GM21529 (cell line): ENCODE data around the gene SLC4A8.

Source experiments
- ATAC-seq: cut with Tn5 transposase; IDR thresholded peaks from one replicate; pipeline ENCODE4 v1.9.1; 2021; ENCODE audit not compliant: unreplicated experiment

The SLC4A8 gene

DNA sequence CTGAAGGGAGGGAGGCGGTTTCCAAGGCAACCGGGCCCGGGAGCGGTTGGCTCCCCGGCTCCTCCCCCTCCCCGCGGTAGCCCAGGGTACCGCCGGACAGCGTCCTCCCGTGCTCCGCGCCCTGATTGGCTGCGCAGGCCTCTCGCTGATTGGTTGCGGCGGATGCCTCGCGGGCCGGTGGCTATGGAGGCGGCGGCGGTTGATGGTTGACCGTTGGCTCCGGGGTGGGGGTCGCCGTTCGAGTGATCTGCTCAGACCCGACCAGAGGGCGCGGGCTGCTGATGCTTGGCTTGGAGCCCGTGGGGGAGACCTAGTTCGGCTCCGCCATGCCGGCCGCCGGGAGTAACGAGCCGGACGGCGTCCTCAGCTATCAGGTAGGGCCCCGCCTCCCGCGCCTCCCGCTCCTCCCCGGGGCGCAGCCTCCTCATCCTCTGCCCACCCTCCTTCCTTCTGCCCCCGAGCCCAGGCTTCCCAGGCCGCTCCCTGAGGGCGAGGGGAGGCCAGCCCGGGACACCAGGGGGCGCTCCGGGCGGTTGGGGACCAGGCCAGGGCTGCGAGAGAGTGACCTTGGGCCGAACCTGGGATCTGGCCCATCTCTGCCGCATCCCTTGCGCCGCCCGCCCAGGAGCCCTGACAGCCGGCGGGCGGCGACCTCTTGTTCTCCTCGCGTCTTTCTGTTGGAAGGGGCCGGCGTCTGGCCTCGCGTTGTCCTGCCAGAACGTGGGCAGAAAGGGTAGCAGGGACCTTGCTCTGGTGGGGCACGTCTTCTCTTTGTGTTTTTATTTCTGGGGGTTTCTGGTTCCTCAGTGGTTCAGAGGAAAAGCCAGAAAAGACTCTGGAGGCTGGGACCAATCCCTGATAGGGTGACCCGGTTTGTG lies at the start of gene SLC4A8:
TSS of gene SLC4A8 (plus strand) at position 170 of the 878 bp plus-strand sequence. CDS start at position 327, 157 bp downstream.
- peak; percentile 88 for ATAC-seq

- ATAC-seq = no peak
Measured at GRCh38 chr12:51374856-51375255, 49.8 kb upstream of the SLC4A8 start.

GRCh38 chr12:51377099-51377984 lies 47.3 kb upstream of the SLC4A8 start:
- ATAC-seq = no peak

DNA sequence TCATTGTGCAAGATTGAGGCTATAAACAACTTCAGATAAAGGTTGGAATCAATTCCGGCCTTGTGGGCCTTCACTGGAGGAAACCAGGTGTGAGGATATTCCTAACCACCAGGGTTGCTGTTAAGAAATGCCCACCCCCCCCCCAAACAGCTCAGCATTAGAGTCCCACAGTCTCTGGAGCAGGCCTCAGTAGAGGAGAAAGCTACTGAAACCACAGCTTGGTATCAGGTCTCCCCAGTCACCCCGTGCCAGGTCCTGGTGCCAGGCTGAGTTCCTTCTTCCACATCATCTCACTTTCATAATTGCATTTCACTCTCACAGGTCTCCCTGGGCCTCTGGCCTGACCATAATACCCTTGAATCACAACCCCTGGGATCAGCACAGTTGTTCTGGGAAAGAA lies 45.9 kb upstream of the SLC4A8 start:
- ATAC-seq = no peak

GRCh38 chr12:51379571-51379970 lies 45.1 kb upstream of the SLC4A8 start:
- ATAC-seq = no peak

DNA sequence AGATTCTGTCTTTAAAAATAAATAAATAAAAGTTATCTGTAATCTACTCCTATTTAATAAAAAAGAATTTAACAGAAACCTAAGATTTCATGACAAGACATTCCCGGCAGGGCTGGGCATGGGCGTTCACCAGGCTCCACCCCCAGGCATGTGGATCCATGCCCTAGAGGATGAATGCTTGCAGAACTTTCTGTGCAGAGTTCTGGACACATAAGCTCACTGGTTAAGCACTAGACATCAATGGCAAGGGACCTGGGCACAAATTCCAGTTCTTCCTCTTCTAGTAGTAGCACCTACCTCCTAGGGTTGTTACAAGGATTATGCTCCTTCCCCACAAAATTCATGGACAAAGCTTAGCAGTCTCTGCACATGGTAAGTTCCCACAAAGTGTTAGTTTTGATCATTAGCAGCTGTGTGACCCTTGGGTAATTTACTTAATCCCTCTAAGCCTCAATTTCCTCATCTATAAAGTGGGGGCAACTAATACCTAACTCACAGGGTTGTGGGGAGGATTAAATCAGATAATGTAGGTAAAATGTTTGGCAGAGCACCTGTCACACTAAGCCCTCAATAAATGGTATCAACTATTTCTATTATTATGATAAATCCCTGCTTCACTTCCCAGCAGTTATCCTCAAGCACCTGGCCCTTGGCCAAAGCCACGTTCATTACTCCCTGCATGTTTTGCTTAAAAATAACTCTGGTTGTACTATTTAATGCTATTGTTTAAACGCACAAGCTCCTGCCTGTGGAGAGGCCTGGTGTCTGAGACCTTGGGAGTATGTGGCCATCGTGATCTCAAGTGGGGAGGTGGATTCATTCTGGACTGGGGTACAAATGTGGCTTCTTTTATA lies 43.2 kb upstream of the SLC4A8 start:
- no peak for ATAC-seq

- no peak for ATAC-seq
Measured at GRCh38 chr12:51382173-51382572, 42.5 kb upstream of the SLC4A8 start.

DNA sequence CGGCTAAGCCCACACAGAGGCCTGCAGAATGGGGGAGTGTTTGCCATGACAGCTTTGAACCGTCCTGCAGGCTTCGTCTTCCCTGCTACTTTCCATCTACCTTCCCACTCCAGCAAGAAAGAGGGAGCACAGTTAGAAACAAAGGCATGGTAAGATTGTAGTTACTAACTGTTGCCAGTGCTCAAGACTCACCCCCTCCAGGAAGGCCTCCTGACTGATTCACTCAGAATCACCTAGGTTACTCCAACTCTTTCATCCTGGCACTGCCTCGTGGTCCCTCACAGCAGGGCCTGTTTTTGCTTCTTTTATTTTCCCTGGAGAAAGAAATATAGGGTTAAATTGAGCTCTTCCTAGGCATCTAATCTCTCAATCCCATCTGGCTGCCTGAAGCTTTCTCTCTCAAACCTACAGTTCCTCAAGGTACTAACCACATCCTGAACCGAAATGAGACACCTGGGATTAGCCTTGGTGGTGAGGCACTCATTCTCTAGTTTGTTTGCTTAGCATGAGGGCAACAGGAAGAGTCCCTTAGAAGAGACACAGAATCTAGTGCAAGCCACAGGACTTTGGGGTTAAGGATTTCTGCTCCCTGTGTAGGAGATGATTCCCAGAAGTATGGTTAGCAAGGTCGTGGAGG lies 41.2 kb upstream of the SLC4A8 start:
- ATAC-seq = peak; percentile 44

GRCh38 chr12:51386351-51386750 lies 38.3 kb upstream of the SLC4A8 start:
- ATAC-seq = no peak

DNA sequence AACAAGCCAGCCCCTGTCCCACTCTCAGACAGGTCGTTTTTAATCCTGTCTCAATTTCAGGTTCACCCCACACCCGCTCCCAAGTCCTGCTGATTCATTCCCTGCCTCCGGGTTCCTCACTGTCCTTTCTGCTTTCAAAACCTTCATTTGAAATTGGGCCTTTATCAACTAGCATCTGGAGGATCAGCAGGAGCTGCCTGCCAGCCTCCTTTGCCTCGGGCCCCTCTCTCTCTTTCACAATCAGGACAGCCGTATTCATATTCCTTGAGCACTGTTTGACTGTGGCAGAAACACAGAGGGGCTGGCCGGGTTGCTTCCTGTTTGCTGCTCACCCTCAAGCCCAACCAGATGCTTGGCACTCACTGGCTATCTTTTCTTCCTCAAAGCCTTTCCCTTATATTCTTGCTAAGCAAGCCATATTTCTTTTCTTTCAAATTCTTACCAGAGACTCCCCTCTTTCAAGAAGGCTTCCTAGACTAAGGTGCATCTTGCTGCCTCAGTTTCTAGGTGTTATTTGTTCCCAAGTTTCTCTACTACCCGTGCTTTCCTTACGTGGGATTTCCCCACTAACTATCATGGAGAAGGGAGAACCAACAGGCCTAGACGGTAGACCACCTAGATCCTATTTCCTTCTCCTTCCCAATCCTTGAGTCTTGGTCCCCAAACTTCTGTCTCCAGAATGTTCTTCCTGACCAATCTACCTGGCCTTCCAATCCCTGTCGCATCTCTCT lies 36.4 kb upstream of the SLC4A8 start:
- no peak for ATAC-seq

DNA sequence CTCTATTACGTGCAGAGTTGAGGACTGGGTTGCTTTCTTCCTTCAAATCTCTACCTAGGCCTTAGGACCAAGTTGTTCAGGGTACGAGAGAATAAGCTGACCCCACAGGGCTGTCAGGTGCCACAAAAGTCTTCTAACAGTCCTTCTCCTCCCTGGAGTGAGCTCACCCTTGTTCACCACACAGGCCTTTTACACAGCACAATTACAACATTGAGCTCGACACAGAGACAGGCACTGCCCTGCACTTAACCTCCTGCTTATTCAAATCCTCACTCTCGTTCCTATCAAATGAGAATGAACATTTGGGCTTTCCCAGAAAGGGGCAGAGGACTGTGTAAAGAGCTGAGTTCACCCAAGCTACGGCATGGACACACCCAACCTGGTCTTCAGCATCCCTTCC lies 35.8 kb upstream of the SLC4A8 start:
- no peak for ATAC-seq

- no peak for ATAC-seq
Measured at GRCh38 chr12:51389302-51389999, 35.2 kb upstream of the SLC4A8 start.

GRCh38 chr12:51390457-51390856 lies 34.2 kb upstream of the SLC4A8 start:
- ATAC-seq = no peak

- ATAC-seq = peak; percentile 5
Measured at GRCh38 chr12:51390891-51391282, 33.7 kb upstream of the SLC4A8 start.

DNA sequence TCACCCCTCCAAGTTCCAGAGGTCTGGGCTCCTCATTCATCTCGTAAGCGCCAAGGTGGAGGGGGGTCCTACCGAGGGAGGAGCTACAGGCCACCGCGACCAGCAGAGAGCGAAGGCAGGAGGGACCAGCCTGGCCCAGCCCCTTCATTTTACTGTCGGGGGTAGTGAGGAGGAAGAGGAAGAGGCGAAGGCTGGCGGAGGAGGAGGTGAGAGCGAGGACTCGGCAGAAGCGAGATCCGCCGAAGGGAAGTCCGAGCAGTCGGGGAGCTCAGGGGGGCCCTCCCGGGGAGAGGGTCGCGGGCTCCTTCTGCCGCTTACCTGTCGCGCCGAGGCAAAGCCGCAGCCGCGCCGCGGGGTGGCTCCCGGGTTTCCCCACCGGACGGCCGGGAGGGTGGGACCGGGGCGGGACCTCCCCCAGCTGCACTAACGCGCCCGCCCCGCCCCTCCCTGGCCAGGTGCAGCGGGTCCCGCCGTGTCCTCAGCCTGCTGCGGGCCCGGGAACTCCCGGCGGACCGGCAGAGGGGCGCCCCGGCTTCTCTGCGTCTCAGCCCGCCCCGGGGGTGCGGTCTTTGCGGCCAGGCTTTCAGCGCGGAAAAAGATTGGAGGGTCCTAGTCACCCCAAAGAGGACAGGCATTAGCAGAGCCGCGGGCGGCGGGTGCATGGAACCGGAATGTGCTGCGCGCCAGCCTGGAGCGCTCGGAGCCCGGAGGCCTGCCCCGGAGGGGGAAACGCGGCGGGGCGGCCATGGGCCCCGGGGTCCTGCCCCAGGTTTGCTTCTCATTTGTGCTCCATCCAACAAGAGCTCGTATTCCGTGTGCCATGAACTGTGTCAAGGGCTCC lies 33.1 kb upstream of the SLC4A8 start, which contains the start of gene GALNT6:
TSS of gene GALNT6 (minus strand) at position 124 of the 841 bp plus-strand sequence. CDS start 11,625 bp downstream, outside the sequence.
- ATAC-seq = peak; percentile 50

GRCh38 chr12:51392556-51393237 lies 31.9 kb upstream of the SLC4A8 start:
- no peak for ATAC-seq
